Activated CD4-positive, alpha-beta T cell treated with anti-CD3 and anti-CD28 coated beads, Interleukin-2, amount 50 U/mL, for 4 hours (primary cell): ENCODE data around the gene ADPRHL1.
"Not testable (repeated sequence)": the region's sequence is repeated elsewhere in the genome, so short reads cannot be mapped to it uniquely, and the experiment has no call there.

Experiments used
- DNase-seq, 2 experiments: peaks; one replicate each; pipeline ENCODE4 v3.0.0-alpha.2; 2020

ADPRHL1 gene

GRCh38 chr13:113400621-113401451, 52.5 kb downstream of the ADPRHL1 start:
- no peak for DNase-seq

GRCh38 chr13:113399755-113400149, 53.5 kb downstream of the ADPRHL1 start:
- no peak for DNase-seq

- no peak for DNase-seq
Observed at GRCh38 chr13:113398963-113399754, 54.1 kb downstream of the ADPRHL1 start.

- DNase-seq, result no peak
Observed at GRCh38 chr13:113397608-113398425, 55.5 kb downstream of the ADPRHL1 start.

- DNase-seq, result no peak
Observed at GRCh38 chr13:113394339-113394640, 59.0 kb downstream of the ADPRHL1 start.

GRCh38 chr13:113393563-113394338, 59.5 kb downstream of the ADPRHL1 start:
- DNase-seq, result peak; percentile 66 to 75

GRCh38 chr13:113393226-113393562, 60.1 kb downstream of the ADPRHL1 start:
- no peak for DNase-seq

- DNase-seq, result no peak
Observed at GRCh38 chr13:113390874-113391497, 62.3 kb downstream of the ADPRHL1 start.

- DNase-seq, result not testable (repeated sequence)
Observed at GRCh38 chr13:113389586-113389985, 63.7 kb downstream of the ADPRHL1 start.

GRCh38 chr13:113387396-113387795, 65.9 kb downstream of the ADPRHL1 start:
- no peak for DNase-seq

- DNase-seq, result no peak
Observed at GRCh38 chr13:113383089-113383488, 70.2 kb downstream of the ADPRHL1 start.

GRCh38 chr13:113382542-113382941, 70.7 kb downstream of the ADPRHL1 start:
- DNase-seq, result not testable (repeated sequence)

- DNase-seq, result no peak
Observed at GRCh38 chr13:113378825-113379224, 74.5 kb downstream of the ADPRHL1 start.

GRCh38 chr13:113374511-113375175, 78.6 kb downstream of the ADPRHL1 start:
- no peak for DNase-seq

- DNase-seq, result no peak
Observed at GRCh38 chr13:113373811-113374485, 79.3 kb downstream of the ADPRHL1 start.

GRCh38 chr13:113371701-113372100, 81.6 kb downstream of the ADPRHL1 start:
- not testable (repeated sequence) for DNase-seq

GRCh38 chr13:113371061-113371460, 82.2 kb downstream of the ADPRHL1 start:
- DNase-seq, result no peak

GRCh38 chr13:113369881-113370280, 83.4 kb downstream of the ADPRHL1 start:
- DNase-seq, result no peak

GRCh38 chr13:113369189-113369588, 84.1 kb downstream of the ADPRHL1 start:
- no peak for DNase-seq

- DNase-seq, result not testable (repeated sequence)
Observed at GRCh38 chr13:113368353-113368752, 84.9 kb downstream of the ADPRHL1 start.

GRCh38 chr13:113367771-113368170, 85.5 kb downstream of the ADPRHL1 start:
- no peak for DNase-seq
